Suprapubic skin (tissue), 3 donors: ENCODE measurements around the gene PPP1R10.

ENCODE experiments used
- CTCF ChIP-seq, 2 donors: fragments of 200-600 bp in 1 of 2; fragments of 450-650 bp in 1 of 2; sonication (generic) in 1 of 2; IDR thresholded peaks; one replicate each; pipeline ENCODE4 v1.5.1; 2016 to 2019; ENCODE audit warnings: antibody characterized with exemption in 2 of 2, mild to moderate bottlenecking in 1 of 2, moderate library complexity in 1 of 2
- POLR2A ChIP-seq, 2 donors: fragments of 450-650 bp; IDR thresholded peaks; one replicate each; pipeline ENCODE4 v1.6.1; 2017; ENCODE audit warnings: antibody characterized with exemption in 2 of 2, mild to moderate bottlenecking in 2 of 2, moderate library complexity in 2 of 2

GRCh38 chr6:30610065-30610464, 7.0 kb downstream of the PPP1R10 start:
- TF ChIP-seq CTCF (IDR thresholded peaks at IDR 0.05) (no peak), POLR2A (IDR thresholded peaks at IDR 0.05) (no peak)
